GM18517 (cell line): ENCODE results near the gene RPTOR.

Experiments used
- ATAC-seq: cut with Tn5 transposase; IDR thresholded peaks from one replicate; pipeline ENCODE4 v1.9.1; 2021; ENCODE audit warnings: mild to moderate bottlenecking, moderate library complexity; ENCODE audit not compliant: unreplicated experiment

The RPTOR gene

GRCh38 chr17:80997424-80998117, 452.9 kb downstream of the RPTOR start:
- no peak for ATAC-seq

DNA sequence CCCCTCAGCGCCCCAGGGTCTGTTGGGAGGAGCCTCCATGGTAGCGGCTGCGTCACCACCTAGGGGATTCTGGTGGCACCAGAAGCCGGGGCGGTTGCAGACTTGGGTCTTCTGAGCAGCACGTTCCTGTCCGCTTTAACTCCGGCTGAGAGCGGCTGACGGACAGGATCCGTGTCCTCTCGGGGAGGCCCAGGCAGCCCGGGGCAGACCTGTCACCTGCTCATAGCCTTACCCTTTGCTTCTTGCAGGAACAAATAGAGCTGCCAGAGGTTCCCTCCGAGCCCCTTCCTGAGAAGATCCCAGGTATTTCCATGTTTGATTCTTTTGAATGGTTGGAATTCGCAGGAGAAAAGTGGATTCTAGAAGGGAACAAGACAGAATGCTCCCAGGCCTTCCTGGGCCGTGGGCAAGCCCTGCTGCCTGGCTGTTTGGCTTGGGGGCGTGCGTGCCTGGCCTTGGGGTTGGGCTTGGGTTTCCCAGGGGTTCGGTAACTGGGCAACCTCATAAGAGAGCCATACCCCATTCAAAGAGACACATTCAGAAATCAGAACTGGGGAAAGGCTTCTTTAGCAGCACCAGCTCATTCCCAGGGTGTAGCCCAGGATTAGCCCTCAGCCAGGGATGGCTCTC, 453.6 kb downstream of the RPTOR start:
- ATAC-seq, result no peak

GRCh38 chr17:80998748-80999535, 454.3 kb downstream of the RPTOR start:
- ATAC-seq, result no peak

DNA sequence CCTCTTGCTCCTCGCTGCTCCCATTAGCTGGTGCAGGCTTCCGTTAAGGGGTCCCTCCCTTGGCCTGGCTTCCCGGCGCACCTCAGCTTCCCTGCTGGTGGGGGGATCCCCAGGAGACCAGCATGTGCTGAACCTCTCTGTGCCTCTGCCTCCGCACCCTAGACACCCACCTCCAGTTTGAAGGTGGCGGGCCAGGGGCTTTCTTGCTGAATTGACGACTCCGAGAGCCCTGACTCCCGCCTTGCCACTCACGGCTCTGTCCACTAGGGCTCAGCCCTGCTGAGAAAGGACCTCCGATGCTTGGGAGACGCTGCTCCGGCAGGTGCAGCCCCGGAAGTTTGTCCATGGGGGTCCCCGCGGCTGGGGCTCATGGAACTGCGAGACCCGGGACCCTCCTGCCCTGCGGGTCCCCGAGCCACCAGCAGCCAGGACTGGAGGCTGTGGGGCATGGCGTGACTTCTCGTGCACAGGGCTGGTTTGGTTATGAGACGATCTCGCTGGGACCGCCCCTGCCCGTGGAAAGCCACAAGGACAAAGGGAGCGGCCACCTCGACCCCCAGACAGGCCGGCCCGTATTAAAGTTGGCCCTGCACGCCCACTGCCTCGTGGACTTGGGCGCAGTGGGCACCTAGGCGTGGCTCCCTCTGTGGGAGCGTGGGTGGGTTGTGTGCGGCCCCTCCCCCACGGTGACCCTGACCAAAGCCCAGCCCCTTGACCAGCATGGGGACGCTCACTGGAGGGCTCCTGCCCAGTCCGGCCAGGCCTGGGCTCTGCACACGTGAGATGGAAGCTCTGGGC, 455.1 kb downstream of the RPTOR start:
- ATAC-seq, result no peak

- no peak for ATAC-seq
Measured at GRCh38 chr17:81000334-81000630, 455.6 kb downstream of the RPTOR start.

- ATAC-seq, result no peak
Measured at GRCh38 chr17:81000631-81001357, 456.2 kb downstream of the RPTOR start.

- no peak for ATAC-seq
Measured at GRCh38 chr17:81002013-81002384, 457.4 kb downstream of the RPTOR start.

GRCh38 chr17:81002409-81003361, 458.0 kb downstream of the RPTOR start:
- no peak for ATAC-seq

- no peak for ATAC-seq
Measured at GRCh38 chr17:81003711-81004475, 459.3 kb downstream of the RPTOR start.

DNA sequence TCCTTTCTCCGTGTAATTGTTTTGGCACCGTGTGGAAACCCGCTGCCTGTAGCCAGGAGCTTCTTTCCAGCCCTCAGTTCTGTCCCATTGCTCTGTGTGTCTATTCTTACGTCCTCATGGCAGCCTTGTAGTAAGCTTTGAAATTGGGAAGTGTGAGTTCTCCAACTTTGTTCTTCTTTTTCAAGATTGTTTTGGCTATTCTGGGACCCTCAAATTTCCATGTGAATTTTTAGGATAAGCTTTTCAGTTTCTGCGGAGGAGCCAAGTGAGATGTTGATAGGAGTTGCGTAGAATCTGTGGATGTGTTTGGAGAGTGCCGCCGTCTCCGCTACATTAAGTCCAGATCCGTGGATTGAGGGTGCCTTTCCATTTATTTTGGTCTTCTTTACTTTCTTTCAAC, 462.3 kb downstream of the RPTOR start:
- no peak for ATAC-seq

GRCh38 chr17:81008140-81008539, 463.5 kb downstream of the RPTOR start:
- ATAC-seq, result no peak

DNA sequence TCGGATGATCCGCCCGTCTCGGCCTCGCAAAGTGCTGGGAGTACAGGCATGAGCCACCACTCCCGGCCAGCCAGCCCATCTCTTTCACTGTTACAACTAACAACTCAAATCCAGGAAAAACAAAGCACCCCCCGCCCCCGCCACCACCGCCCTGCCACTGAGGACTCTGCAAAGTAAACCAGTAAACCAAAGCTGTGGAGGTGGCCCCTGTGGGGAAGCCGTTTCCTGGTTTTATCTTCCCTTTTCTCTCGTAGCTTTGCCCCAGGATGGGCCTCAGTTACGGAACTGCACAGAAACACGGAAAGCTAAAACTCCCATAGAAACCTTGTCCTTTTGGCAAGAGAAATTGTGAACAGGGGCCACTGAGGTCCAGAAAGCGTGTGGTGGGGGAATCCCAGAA, 464.5 kb downstream of the RPTOR start:
- ATAC-seq, result no peak

GRCh38 chr17:81010935-81011334, 466.3 kb downstream of the RPTOR start:
- ATAC-seq, result no peak

GRCh38 chr17:81011951-81012350, 467.3 kb downstream of the RPTOR start:
- ATAC-seq, result no peak

DNA sequence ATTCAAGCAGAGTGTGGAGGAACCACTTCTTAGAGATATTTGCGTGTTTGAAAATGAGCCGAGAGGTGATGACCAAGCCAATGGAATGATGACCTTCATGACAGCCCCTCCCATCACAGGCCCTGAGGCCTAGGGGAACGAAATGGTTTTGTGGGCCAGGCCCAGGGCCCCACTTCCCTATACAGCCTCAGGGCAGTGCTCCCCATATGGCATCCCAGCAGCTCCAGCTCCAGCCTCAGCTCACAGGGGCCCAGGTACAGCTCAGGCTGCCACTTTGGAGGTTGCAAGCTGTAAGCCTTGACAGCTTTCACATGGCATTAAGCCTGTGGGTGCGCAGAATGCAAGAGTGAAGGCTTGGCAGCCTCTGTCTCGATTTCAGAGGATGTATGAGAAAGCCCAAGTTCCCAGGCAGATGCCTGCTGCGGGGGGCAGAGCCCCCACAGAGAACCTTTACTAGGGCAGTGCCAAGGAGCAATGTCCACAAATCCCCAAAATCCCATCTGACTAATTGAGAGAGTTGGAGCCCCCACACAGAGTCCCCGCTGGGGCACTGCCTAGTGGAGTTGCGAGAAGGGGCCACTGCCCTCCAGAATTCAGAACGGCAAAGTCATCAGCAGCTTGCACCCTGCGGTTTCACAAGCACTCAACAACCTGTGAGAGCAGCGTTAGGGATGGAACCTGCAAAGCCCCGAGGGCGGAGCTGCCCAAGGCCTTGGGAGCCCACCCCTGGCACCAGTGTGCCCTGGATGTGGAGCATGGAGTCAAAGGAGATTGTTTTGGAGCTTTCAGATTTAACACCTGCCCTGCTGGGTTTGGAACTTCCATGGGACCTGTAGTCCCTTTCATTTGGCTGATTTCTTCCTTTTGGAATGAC, 468.2 kb downstream of the RPTOR start:
- ATAC-seq, result no peak

GRCh38 chr17:81013642-81014041, 469.0 kb downstream of the RPTOR start:
- no peak for ATAC-seq

DNA sequence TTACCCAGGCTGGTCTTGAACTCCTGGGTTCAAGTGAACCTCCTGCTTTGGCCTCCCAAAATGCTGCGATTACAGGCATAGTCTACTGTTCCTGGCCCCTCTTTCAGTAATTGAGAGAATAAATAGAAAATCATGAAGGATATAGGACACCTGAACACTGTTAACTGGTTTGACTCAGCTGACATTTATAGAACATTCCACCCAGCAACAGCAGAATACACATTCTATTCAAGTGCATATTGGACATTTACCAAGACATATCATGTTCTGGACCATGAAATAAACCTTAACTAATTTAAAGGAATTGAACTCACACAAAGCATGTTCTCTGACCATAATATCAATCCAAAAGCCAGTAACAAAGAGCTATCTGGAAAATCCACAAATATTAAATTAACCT, 470.5 kb downstream of the RPTOR start:
- ATAC-seq, result no peak
